Neural cell (in vitro differentiated cells): ENCODE data around the gene SLX4IP. TPM values are rescaled to one million over a fixed set of nuclear protein-coding genes. Genes with fewer than 3 reads are reported as not detected.

ENCODE experiments used
- H2AFZ ChIP-seq: fragments of 200-600, 300-800 bp; sonication (generic), shearing (Covaris generic); 2 replicates; pipeline ENCODE4 v1.6.0; 2014; ENCODE audit warnings: low read depth, mild to moderate bottlenecking, antibody characterized with exemption, low read length, moderate library complexity
- H3F3A ChIP-seq: fragments of 200-600 bp; shearing (Covaris generic); 2 replicates; pipeline ENCODE4 v1.6.1; 2016; ENCODE audit warnings: mild to moderate bottlenecking, moderate library complexity, mixed read lengths, antibody characterized with exemption, low read length; ENCODE audit not compliant: insufficient read depth, poor library complexity, severe bottlenecking
- H3K27ac ChIP-seq: fragments of 200-600, 300-800 bp; sonication (generic), shearing (Covaris generic); 2 replicates; pipeline ENCODE4 v1.5.1; 2014; ENCODE audit warnings: mild to moderate bottlenecking, low read length, moderate library complexity
- H3K27me3 ChIP-seq: fragments of 300-800, 200-600 bp; sonication (generic), shearing (Covaris generic); 2 replicates; pipeline ENCODE4 v1.6.0; 2014; ENCODE audit warnings: mild to moderate bottlenecking, low read depth, low read length, moderate library complexity; ENCODE audit not compliant: insufficient read depth
- H3K36me3 ChIP-seq: fragments of 300-800, 200-600 bp; sonication (generic), shearing (Covaris generic); 2 replicates; pipeline ENCODE4 v1.5.1; 2014; ENCODE audit warnings: mild to moderate bottlenecking, antibody characterized with exemption, low read length, moderate library complexity; ENCODE audit not compliant: insufficient read depth
- H3K4me2 ChIP-seq: fragments of 300-800, 200-600 bp; sonication (generic), shearing (Covaris generic); 2 replicates; pipeline ENCODE4 v1.6.0; 2014; ENCODE audit warnings: mild to moderate bottlenecking, low read length
- H3K4me3 ChIP-seq: fragments of 300-800, 200-600 bp; sonication (generic), shearing (Covaris generic); 2 replicates; pipeline ENCODE4 v1.5.1; 2014; ENCODE audit warnings: mild to moderate bottlenecking, low read length, moderate library complexity
- H3K79me2 ChIP-seq: fragments of 200-600 bp; shearing (Covaris generic); replicated peaks from 2 replicates; pipeline ENCODE4 v1.6.0; 2014; ENCODE audit warnings: mild to moderate bottlenecking, low read length, moderate library complexity; ENCODE audit not compliant: insufficient read depth
- H3K9ac ChIP-seq: fragments of 300-800, 200-600 bp; sonication (generic), shearing (Covaris generic); 2 replicates; pipeline ENCODE4 v1.6.1; 2016; ENCODE audit warnings: mild to moderate bottlenecking, low read length, mixed read lengths
- H3K9me2 ChIP-seq: fragments of 200-600 bp; shearing (Covaris generic); 2 replicates; pipeline ENCODE4 v1.6.1; 2016; ENCODE audit warnings: mild to moderate bottlenecking, low read length, mixed read lengths; ENCODE audit not compliant: insufficient read depth
- H3K9me3 ChIP-seq: fragments of 200-600, 300-800 bp; sonication (generic), shearing (Covaris generic); 2 replicates; pipeline ENCODE4 v1.6.1; 2016; ENCODE audit warnings: mild to moderate bottlenecking, mixed run types, low read length, moderate library complexity, mixed read lengths
- H4K20me1 ChIP-seq: fragments of 200-600 bp; shearing (Covaris generic); 2 replicates; pipeline ENCODE4 v1.6.1; 2016; ENCODE audit warnings: mild to moderate bottlenecking, mixed run types; ENCODE audit not compliant: insufficient read depth
- CTCF ChIP-seq: fragments of 450-650 bp; IDR thresholded peaks from 2 replicates; pipeline ENCODE4 v1.5.1; 2014; ENCODE audit warnings: antibody characterized with exemption, mild to moderate bottlenecking, moderate library complexity; ENCODE audit not compliant: poor library complexity, severe bottlenecking
- EP300 ChIP-seq: fragments of 450-650 bp; conservative IDR thresholded peaks from 2 replicates; pipeline ENCODE4 v1.6.1; 2014; ENCODE audit warnings: antibody characterized with exemption, mild to moderate bottlenecking, moderate library complexity; ENCODE audit not compliant: poor library complexity, severe bottlenecking
- EZH2 ChIP-seq: fragments of 200-600, 300-800 bp; shearing (Covaris generic), sonication (generic); IDR thresholded peaks from 2 replicates; pipeline ENCODE4 v1.6.1; 2014; ENCODE audit warnings: antibody characterized with exemption, low read length, borderline replicate concordance, mild to moderate bottlenecking; ENCODE audit not compliant: insufficient read depth, poor library complexity, severe bottlenecking
- MXI1 ChIP-seq: fragments of 450-650 bp; conservative IDR thresholded peaks from 2 replicates; pipeline ENCODE4 v1.6.1; 2014; ENCODE audit warnings: antibody characterized with exemption, mild to moderate bottlenecking; ENCODE audit not compliant: poor library complexity, severe bottlenecking
- POLR2AphosphoS5 ChIP-seq: IDR thresholded peaks from 2 replicates; pipeline ENCODE4 v1.6.1; 2012
- RAD21 ChIP-seq: fragments of 450-650 bp; conservative IDR thresholded peaks from 2 replicates; pipeline ENCODE4 v1.6.1; 2014; ENCODE audit warnings: antibody characterized with exemption, mild to moderate bottlenecking, moderate library complexity
- REST ChIP-seq: IDR thresholded peaks from 2 replicates; pipeline ENCODE4 v1.6.1; 2012; ENCODE audit warnings: borderline replicate concordance
- SMC3 ChIP-seq: fragments of 450-650 bp; conservative IDR thresholded peaks from 2 replicates; pipeline ENCODE4 v1.6.1; 2014; ENCODE audit warnings: antibody characterized with exemption, mild to moderate bottlenecking, moderate library complexity; ENCODE audit not compliant: poor library complexity
- TAF1 ChIP-seq: IDR thresholded peaks from 2 replicates; pipeline ENCODE4 v1.6.1; 2012; ENCODE audit warnings: low read depth
- polyA plus RNA-seq: library from polyadenylated mRNA; depleted of rRNA; stranded (reverse); fragments of >200 nt; gene quantifications from 2 replicates; pipeline ENCODE4 v1.2.3, GENCODE V29; 2014

Gene SLX4IP
- polyA plus RNA-seq, 1 donor from 2014 or later: 6.4 TPM

- H3K4me3 ChIP-seq: no peak overlapping the region
- no peak overlapping the region for H3K9ac ChIP-seq
- H3K27me3 ChIP-seq: no peaks in the 10 kb centered on the region
- no peaks in the 10 kb centered on the region for H3K36me3 ChIP-seq
- no peaks in the 10 kb centered on the region for H3F3A ChIP-seq
- no peaks in the 10 kb centered on the region for H3K9me3 ChIP-seq
- H3K27ac ChIP-seq: no peak overlapping the region
- H3K4me2 ChIP-seq: no peak overlapping the region
- H3K9me2 ChIP-seq: no peaks in the 10 kb centered on the region
- TF ChIP-seq POLR2AphosphoS5: no peak
- TF ChIP-seq REST: no peak
- no peak for TF ChIP-seq CTCF
- no peak for TF ChIP-seq MXI1
- TF ChIP-seq TAF1: no peak
- TF ChIP-seq SMC3: no peak
- TF ChIP-seq RAD21: no peak
- no peak for TF ChIP-seq EZH2
- no peak for TF ChIP-seq EP300
- H4K20me1 ChIP-seq: no peaks in the 10 kb centered on the region
- no peaks in the 10 kb centered on the region for H3K79me2 ChIP-seq
- H2AFZ ChIP-seq: no peak overlapping the region
Measured at GRCh38 chr20:10501402-10501801, 66.3 kb downstream of the SLX4IP start.

- H2AFZ ChIP-seq: no peak overlapping the region
- no peaks in the 10 kb centered on the region for H4K20me1 ChIP-seq
- no peak overlapping the region for H3K4me2 ChIP-seq
- H3K27me3 ChIP-seq: no peaks in the 10 kb centered on the region
- no peaks in the 10 kb centered on the region for H3K9me2 ChIP-seq
- H3K36me3 ChIP-seq: no peaks in the 10 kb centered on the region
- no peaks in the 10 kb centered on the region for H3K79me2 ChIP-seq
- H3K9me3 ChIP-seq: no peaks in the 10 kb centered on the region
- H3K4me3 ChIP-seq: no peak overlapping the region
- TF ChIP-seq EZH2: no peak
- TF ChIP-seq MXI1: no peak
- TF ChIP-seq TAF1: no peak
- TF ChIP-seq SMC3: no peak
- TF ChIP-seq EP300: no peak
- no peak for TF ChIP-seq REST
- no peak for TF ChIP-seq RAD21
- no peak for TF ChIP-seq CTCF
- no peak for TF ChIP-seq POLR2AphosphoS5
- H3K27ac ChIP-seq: no peak overlapping the region
- H3F3A ChIP-seq: no peaks in the 10 kb centered on the region
- H3K9ac ChIP-seq: no peak overlapping the region
Measured at GRCh38 chr20:10502098-10502526, 67.0 kb downstream of the SLX4IP start.
